HG03139 (cell line): ENCODE results near the gene KPNA1.

Experiments
- ATAC-seq: cut with Tn5 transposase; IDR thresholded peaks from one replicate; pipeline ENCODE4 v1.9.1; 2021; ENCODE audit not compliant: unreplicated experiment

KPNA1 gene

DNA sequence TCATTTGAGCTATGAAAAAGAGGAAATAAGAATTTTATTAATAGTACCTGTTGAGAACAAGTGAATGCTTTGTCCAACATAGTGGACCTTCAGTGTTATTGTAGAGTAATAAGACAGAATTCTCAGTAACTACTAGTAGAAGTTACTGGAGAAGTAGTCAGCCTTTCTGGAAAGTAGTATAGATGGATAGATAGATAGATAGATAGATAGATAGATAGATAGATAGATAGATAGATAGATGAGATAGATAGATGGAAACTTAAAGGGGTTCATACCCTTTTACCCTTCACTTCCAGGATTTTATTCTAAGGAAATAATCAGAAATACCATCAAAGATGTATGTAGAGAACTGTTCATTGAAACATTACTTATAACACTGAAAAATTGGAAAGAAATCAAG, 125.5 kb downstream of the KPNA1 start:
- no peak for ATAC-seq

DNA sequence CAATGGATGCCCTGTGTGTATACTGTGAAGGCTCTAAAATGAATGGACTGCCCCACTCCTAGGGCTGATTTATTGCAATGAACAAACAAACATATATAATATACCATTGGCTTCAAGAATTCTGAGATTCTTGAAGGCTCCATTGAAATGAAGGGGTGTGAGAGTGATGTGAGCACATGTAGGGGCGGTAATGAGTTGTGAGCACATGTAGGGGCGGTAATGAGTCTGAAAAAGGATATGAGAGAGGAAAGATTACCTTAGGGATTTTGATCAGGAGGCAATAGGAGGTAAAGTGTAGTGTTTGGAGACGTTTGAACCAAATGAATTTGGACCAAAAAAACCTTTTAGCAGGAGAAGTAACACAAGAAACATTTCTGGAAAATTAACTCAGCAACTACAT, 127.0 kb downstream of the KPNA1 start:
- ATAC-seq, result no peak

DNA sequence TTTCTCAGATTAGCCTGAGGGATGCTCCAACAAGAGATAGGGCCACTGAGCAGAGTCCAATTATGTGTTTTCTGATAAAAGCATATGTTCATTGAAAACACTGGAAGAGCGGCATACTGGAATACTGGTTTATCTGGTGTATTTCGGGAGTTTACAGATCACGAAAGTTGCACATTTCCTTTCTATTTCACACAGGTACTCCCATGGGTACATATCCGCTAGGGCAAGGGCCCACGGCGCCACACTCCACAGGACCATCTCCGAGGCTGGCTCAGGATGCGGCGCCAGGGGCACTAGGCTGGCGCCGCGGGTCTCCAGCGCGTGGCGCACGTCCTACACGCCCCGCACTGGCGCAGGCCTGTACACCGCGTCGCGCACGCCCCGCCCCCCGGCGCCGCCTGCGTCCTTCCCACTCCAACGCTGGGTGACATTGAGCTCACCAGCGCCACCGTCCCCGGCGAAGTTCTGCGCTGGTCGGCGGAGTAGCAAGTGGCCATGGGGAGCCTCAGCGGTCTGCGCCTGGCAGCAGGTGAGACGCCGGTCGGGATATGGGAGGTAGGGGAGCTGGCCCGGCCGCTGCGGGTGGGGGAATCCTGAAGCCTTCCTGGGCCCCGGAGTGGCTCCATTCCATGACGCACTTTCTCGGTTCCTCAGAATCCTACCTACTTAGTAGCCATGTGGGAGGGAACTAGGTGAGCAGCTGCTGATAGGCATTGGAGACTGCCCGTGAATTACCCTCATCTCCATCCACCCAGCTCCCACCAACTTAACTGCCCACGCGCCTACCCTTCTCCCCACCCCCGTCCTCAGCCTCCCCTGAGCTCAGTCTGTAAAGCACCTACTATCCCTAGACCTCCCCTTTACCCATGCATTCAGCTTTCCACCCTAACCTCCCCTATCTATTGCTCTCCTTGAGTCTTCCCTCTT, 130.7 kb downstream of the KPNA1 start, which contains the start of gene FAM162A:
Gene FAM162A, plus strand, starts transcription at position 412 of the 927 bp plus-strand sequence. Its CDS starts 84 bp downstream, at position 496.
- ATAC-seq, result peak; percentile 94

DNA sequence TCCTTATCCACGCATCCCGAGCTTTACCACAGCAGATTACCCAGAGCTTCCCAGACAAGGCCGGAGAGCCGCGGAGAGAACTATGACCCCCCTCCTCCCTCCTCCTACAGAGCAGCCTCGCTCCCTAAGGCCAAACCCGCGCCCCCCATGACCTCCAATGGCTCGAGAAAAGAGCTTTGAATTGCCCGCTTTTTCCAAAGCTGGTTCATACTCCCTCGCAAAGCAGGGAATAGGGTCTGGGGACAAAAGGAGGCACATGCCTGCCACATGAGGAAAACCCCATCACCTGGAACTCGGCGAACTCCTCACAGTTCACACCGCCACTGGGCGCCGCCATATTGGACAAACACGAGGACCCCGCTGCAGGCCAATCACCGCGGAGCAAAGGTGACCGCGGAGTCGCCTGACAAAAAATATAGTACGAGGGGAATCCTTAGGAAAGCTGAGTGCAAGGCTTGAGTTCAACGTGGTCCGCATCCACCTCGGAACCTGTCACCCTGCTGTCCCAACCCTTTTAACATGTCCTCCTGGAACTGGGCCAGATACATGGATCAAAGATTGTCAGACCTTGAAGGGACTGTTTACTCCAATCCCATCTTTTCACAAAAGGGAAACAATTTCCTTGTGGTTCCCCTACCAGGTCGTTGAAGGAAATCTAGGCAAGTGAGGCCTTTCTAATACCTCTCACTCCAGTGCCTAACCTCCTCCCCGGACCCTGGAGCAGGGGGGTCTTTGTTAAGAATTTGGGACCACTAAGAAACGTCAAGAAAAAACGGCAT, 131.7 kb downstream of the KPNA1 start, which contains the start of gene MIX23:
Gene MIX23, minus strand, starts transcription at position 344 of the 779 bp plus-strand sequence. Its CDS starts 7 bp downstream, at position 337.
- peak; percentile 33 for ATAC-seq

DNA sequence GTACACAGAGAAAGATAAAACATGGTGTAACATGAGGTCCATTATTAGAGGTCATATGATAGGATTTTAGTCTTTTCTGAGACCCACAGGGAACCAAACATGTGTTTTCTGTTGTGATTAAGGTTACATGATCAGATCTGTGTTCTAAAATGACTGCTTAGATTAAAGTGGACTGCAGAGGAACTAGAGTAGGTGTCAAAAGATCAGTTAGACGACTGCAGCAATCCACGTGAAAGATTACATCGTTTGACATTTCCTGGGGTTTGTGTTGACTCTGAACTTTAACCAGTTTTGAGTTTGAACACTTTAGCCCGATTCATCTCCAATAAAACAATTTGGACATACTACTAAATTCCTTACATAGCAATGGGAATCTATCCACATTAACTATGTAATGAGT, 136.8 kb downstream of the KPNA1 start:
- no peak for ATAC-seq

DNA sequence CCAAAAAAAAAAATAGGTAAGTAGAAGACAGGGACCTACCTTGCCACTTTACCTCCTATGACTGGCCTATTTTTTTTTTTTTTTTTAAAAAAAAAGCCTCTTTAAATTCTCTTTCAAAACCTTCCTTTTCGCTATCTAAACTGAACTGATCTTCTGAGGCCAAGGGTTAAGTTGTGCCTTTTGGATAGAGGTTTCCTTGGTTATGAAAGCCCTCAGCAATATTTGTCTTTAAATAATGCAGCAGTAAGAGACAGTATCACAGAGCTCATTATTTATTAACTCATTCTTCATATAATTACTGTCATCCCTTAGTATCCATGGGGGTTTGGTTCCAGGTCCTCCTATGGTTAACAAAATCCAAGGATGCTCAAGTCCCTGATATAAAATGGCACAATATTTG, 140.7 kb downstream of the KPNA1 start:
- ATAC-seq, result no peak
